HG03469 (cell line): ENCODE results near the gene MEX3A.
"Not testable (repeated sequence)": the region's sequence is repeated elsewhere in the genome, so short reads cannot be mapped to it uniquely, and the experiment has no call there.

Source experiments
- ATAC-seq: cut with Tn5 transposase; IDR thresholded peaks from one replicate; pipeline ENCODE4 v1.9.1; 2021; ENCODE audit warnings: mild to moderate bottlenecking, moderate library complexity, moderate number of reproducible peaks; ENCODE audit not compliant: unreplicated experiment

The MEX3A gene

GRCh38 chr1:156081180-156081916 is 917 bp downstream of the MEX3A start:
- ATAC-seq, result no peak

- no peak for ATAC-seq
Measured at GRCh38 chr1:156080863-156081179, 1.4 kb downstream of the MEX3A start.

GRCh38 chr1:156080241-156080862 is 1.9 kb downstream of the MEX3A start:
- ATAC-seq, result no peak

GRCh38 chr1:156079762-156080161 is 2.5 kb downstream of the MEX3A start:
- ATAC-seq, result no peak

- ATAC-seq, result no peak
Measured at GRCh38 chr1:156078728-156079127, 3.5 kb downstream of the MEX3A start.

GRCh38 chr1:156077430-156077760 is 4.9 kb downstream of the MEX3A start:
- no peak for ATAC-seq

GRCh38 chr1:156076609-156077429 is 5.4 kb downstream of the MEX3A start:
- ATAC-seq, result no peak

- no peak for ATAC-seq
Measured at GRCh38 chr1:156075775-156076204, 6.5 kb downstream of the MEX3A start.

- no peak for ATAC-seq
Measured at GRCh38 chr1:156075162-156075561, 7.1 kb downstream of the MEX3A start.

- no peak for ATAC-seq
Measured at GRCh38 chr1:156074661-156075060, 7.6 kb downstream of the MEX3A start.

GRCh38 chr1:156073740-156074139 is 8.5 kb downstream of the MEX3A start:
- ATAC-seq, result no peak

- ATAC-seq, result no peak
Measured at GRCh38 chr1:156073110-156073687, 9.1 kb downstream of the MEX3A start.

GRCh38 chr1:156072251-156072650 is 10.0 kb downstream of the MEX3A start:
- no peak for ATAC-seq

GRCh38 chr1:156071332-156071816 is 10.9 kb downstream of the MEX3A start:
- ATAC-seq, result not testable (repeated sequence)

- no peak for ATAC-seq
Measured at GRCh38 chr1:156070548-156070947, 11.7 kb downstream of the MEX3A start.

GRCh38 chr1:156069490-156070455 is 12.5 kb downstream of the MEX3A start:
- ATAC-seq, result no peak

- no peak for ATAC-seq
Measured at GRCh38 chr1:156067262-156067661, 15.0 kb downstream of the MEX3A start.

- ATAC-seq, result no peak
Measured at GRCh38 chr1:156065871-156066270, 16.4 kb downstream of the MEX3A start.

- ATAC-seq, result no peak
Measured at GRCh38 chr1:156065212-156065611, 17.1 kb downstream of the MEX3A start.

- no peak for ATAC-seq
Measured at GRCh38 chr1:156064615-156065014, 17.6 kb downstream of the MEX3A start.

GRCh38 chr1:156063997-156064285 is 18.3 kb downstream of the MEX3A start:
- ATAC-seq, result no peak
